Measurements from ENCODE around the gene CAPZA1.
"Not testable (repeated sequence)": the region's sequence is repeated elsewhere in the genome, so short reads cannot be mapped to it uniquely, and the experiment has no call there.

Gene CAPZA1

DNA sequence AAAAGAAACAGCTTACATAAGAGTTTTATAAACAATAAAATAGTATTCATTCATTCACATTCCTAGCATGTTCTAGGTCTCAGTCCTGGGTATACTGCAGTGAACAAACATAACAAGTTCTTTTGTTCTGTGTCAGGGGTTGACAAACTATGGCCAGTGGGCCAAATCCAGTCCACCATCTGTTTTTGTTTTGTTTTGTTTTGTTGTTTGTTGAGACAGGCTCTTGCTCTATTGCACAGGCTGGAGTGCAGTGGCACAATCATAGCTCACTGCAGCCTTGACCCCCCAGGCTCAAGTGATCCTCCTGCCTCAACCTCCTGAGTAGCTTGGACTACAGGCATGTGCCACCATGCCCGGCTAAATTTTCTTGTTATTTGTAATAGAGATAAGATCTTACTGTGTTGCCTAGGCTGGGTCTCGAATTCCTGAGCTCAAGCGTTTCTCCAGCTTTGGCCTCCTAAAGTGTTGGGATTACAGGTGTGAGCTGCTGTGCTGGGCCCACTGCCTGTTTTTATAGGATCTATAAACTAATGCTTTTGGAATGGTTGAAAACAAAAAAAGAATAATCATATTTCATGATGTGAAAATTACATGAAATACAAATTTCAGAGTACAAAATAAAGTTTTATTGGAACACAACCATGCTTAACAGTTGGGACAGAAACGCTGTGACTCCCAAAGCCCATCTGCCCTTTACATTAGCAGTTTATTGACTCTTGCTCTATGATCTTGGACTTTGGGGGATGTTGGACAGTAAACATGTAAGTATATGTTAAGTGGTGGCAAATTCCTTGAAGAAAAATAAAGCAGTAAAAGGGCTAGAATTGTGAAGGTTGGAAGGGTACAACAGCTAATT, 17.9 kb downstream of the CAPZA1 start:
- no peak for DNase-seq
- TF ChIP-seq GATA1 (IDR thresholded peaks at IDR 0.05; ENCODE audit: low read depth, low read length): no peak

DNA sequence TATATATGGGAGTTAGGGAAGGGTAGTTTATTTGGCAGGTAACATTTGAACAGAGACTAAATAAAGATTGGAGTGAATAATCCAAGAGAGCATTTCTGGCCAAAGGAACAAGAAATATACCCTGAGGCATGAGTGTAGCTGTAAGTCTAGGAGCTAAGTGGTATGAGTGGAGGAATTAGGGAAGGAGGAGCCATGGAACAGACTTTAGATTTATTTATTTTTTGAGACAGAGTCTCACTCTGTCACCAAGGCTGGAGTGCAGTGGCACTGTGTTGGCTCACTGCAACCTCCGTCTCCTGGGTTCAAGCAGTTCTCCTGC, 18.4 kb downstream of the CAPZA1 start:
- TF ChIP-seq GATA1 (IDR thresholded peaks at IDR 0.05; ENCODE audit: low read depth, low read length): no peak
- no peak for TF ChIP-seq POLR2A (IDR thresholded peaks at IDR 0.05; ENCODE audit: low read length)

GRCh38 chr1:112640437-112640836, 20.8 kb downstream of the CAPZA1 start:
- DNase-seq: not testable (repeated sequence)

More for the DNA sequence above, 18.4 kb downstream of the CAPZA1 start:
- DNase-seq: no peak

GRCh38 chr1:112643080-112643479, 23.4 kb downstream of the CAPZA1 start:
- TF ChIP-seq GATA1 (IDR thresholded peaks at IDR 0.05; ENCODE audit: low read depth, low read length) (no peak), POLR2A (IDR thresholded peaks at IDR 0.05; ENCODE audit: low read length) (no peak)
- no peak for DNase-seq

GRCh38 chr1:112646225-112646624, 26.6 kb downstream of the CAPZA1 start:
- no peak for TF ChIP-seq GATA1 (IDR thresholded peaks at IDR 0.05; ENCODE audit: low read depth, low read length)
- TF ChIP-seq POLR2A (IDR thresholded peaks at IDR 0.05; ENCODE audit: low read length): no peak
- DNase-seq: no peak

DNA sequence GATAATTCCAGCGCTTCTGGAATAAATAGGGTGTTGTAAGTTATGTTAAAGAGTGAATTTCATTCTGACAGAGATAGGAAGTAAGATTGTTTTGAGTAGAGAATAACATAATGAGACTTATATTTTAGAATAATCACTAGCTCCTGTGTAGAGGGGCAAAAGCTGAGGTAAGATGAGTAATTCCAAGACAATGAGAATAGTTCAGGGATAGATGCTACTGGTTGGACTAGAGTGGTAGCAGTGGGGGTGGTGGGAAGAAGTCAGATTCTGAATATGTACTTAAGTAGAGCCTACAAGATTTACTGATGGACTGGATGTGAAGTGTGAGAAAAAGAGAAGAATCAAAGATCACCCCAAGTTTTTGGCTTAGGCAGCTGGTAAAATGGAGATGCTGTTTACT, 31.6 kb downstream of the CAPZA1 start:
- TF ChIP-seq GATA1 (IDR thresholded peaks at IDR 0.05; ENCODE audit: low read depth, low read length) (no peak), POLR2A (IDR thresholded peaks at IDR 0.05; ENCODE audit: low read length) (no peak)
- no peak for DNase-seq

GRCh38 chr1:112665857-112666256, 46.2 kb downstream of the CAPZA1 start:
- TF ChIP-seq POLR2A (IDR thresholded peaks at IDR 0.05; ENCODE audit: low read length) (no peak), GATA1 (IDR thresholded peaks at IDR 0.05; ENCODE audit: low read depth, low read length) (no peak)
- no peak for DNase-seq

- no peak for TF ChIP-seq GATA1 (IDR thresholded peaks at IDR 0.05; ENCODE audit: low read depth, low read length)
- no peak for TF ChIP-seq POLR2A (IDR thresholded peaks at IDR 0.05; ENCODE audit: low read length)
- DNase-seq: no peak
Observed at GRCh38 chr1:112666946-112667345, 47.3 kb downstream of the CAPZA1 start.

DNA sequence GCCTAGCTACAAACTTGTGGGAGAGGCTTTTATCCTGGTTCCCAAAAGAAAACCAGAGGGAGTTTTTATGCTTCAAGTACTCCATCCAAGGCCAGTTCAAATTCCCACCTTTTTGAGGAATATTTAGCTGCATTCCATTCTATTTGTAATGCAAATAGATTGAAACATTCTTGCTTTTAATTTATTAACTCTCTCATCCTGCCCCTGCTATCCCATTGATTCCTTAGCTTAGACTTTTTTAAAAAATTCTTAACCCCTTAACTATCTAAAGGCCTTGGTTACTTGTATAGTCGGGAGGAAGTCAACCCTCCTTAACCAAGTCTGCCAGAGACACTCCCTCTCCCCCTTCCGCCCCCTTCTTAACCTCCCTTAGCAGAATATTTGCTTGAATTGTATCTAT, 52.4 kb downstream of the CAPZA1 start:
- TF ChIP-seq POLR2A (IDR thresholded peaks at IDR 0.05; ENCODE audit: low read length): no peak
- no peak for TF ChIP-seq GATA1 (IDR thresholded peaks at IDR 0.05; ENCODE audit: low read depth, low read length)
- DNase-seq: no peak

- no peak for DNase-seq
- no peak for TF ChIP-seq POLR2A (IDR thresholded peaks at IDR 0.05; ENCODE audit: low read length)
- no peak for TF ChIP-seq GATA1 (IDR thresholded peaks at IDR 0.05; ENCODE audit: low read depth, low read length)
Observed at GRCh38 chr1:112672842-112673241, 53.2 kb downstream of the CAPZA1 start.

DNA sequence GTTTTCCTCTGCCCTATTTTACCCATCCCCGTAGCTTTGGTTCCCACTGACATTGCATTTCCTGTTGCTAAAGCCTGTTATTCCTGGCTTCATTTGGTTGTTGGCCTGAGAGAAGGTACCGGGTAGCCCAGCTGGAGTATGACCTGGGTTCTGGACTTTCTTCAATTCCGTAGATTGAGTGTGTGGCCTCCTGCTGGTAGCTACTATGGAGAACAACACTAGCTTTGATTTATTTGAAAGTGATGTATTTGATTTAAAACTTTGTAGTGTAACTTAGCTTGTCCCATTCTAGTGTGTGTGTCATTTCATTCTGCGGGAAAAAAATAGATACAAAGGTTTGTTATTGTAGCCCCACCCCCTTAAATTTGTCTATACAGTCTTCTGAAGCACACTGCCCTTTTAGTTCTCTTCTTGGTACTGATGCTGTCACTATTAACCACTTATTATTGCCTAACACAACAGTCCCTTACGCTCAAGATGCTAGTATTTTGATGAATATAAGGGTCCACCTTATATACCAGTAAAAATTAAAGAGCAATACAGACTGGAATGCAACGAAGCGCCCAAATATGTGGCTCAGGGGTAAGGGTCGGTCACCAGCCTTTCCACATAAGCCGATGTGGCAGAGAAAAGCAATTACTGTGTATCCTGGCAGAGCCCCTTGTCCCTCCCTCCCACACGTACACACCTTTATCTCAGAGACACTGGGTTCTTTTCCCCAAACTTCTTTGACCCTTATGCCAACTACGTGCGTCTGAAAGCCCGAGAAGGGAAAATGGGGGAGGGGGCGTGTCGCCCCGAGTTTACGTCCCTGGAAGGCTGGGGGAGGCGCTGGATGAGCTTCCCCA, 54.2 kb downstream of the CAPZA1 start:
- TF ChIP-seq GATA1 (IDR thresholded peaks at IDR 0.05; ENCODE audit: low read depth, low read length) (no peak), POLR2A (IDR thresholded peaks at IDR 0.05; ENCODE audit: low read length) (no peak)
- DNase-seq: peak; percentile 51 to 57

GRCh38 chr1:112674440-112674985, 54.9 kb downstream of the CAPZA1 start, which contains the start of gene MOV10:
TSS of gene MOV10 (plus strand) at chr1:112674659. CDS start at chr1:112674913, 254 bp downstream.
- peak; percentile 81 to 87 for DNase-seq
- TF ChIP-seq POLR2A (IDR thresholded peaks at IDR 0.05; ENCODE audit: low read length) (peak; percentile 32), GATA1 (IDR thresholded peaks at IDR 0.05; ENCODE audit: low read depth, low read length) (no peak)

DNA sequence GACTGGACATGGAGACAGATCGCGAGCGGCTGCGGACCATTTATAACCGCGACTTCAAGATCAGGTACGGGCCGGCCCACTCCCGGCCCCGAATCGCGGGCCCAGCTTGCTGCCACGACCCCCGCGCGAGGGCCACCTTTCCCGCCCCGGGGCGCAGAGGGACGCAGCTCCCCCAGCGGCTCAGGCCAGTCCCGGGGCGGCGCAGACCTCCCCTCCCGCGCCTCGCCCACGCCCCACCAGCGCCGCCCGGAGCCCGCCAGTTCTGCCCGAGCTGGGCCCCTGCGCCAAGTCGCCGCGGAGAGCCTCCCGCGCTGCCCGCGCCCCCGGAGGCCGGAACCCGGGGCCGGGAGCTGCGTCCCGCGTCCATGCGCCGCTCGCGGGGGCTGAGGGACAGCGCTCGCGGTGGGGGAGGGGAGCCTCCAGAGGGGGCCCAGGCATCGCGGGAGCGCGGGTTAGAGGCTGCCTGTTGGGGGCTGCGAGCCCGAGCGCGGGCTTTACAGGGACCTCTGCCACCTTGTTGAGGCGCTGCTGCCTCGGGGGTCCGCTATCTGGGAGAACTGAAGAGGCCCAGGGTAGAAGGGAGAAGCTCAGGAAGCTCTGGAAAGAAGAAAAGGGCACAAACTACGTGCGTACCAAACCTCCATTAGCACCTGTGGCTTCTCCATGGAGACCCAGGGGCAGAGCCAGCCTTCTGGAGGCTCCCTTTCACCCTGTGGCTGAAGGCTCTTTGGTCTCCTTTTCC, 55.5 kb downstream of the CAPZA1 start:
- peak; percentile 78 to 86 for DNase-seq
- no peak for TF ChIP-seq POLR2A (IDR thresholded peaks at IDR 0.05; ENCODE audit: low read length)
- TF ChIP-seq GATA1 (IDR thresholded peaks at IDR 0.05; ENCODE audit: low read depth, low read length): no peak

Data from erythroblast (primary cell).